Thoracic aorta (tissue), 2 donors: ENCODE results near the gene NHS. TPM values are rescaled to one million over a fixed set of nuclear protein-coding genes. Genes with fewer than 3 reads are reported as not detected.

Experiments
- ATAC-seq: fragments of 150-250 bp; one replicate; pipeline ENCODE4 v1.8.0; 2017; ENCODE audit warnings: low read depth; ENCODE audit not compliant: insufficient number of reproducible peaks, low FRiP score
- DNase-seq: peaks from one replicate; pipeline ENCODE4 v3.0.0-alpha.2; 2020; ENCODE audit warnings: low spot score
- H3K27ac ChIP-seq, 2 donors: fragments of 200-600 bp; sonication (generic); 1 replicate in 1 of 2; 2 replicates in 1 of 2; pipeline ENCODE4 v1.5.1; 2016; ENCODE audit warnings: mild to moderate bottlenecking in 2 of 2, moderate library complexity in 2 of 2
- H3K27me3 ChIP-seq: fragments of 200-600 bp; sonication (generic); replicated peaks from 2 replicates; pipeline ENCODE4 v1.6.0; 2016; ENCODE audit warnings: mild to moderate bottlenecking; ENCODE audit not compliant: insufficient read depth
- H3K36me3 ChIP-seq: fragments of 200-600 bp; sonication (generic); one replicate; pipeline ENCODE4 v1.5.1; 2016
- H3K4me1 ChIP-seq, 2 donors: fragments of 200-600 bp; sonication (generic); 1 replicate in 1 of 2; 2 replicates in 1 of 2; pipeline versions ENCODE4 v1.5.1 to v1.6.0; 2016; ENCODE audit warnings: low read depth in 2 of 2, mild to moderate bottlenecking in 1 of 2; ENCODE audit not compliant: control insufficient read depth in 1 of 2
- H3K4me3 ChIP-seq: fragments of 200-600 bp; sonication (generic); 2 replicates; pipeline ENCODE4 v1.5.1; 2016; ENCODE audit warnings: mild to moderate bottlenecking
- H3K9me3 ChIP-seq: fragments of 200-600 bp; sonication (generic); 2 replicates; pipeline ENCODE4 v1.5.1; 2016
- total RNA-seq, 2 donors: library from RNA; depleted of rRNA; stranded (reverse); fragments of >200 nt; gene quantifications; one replicate each; pipeline versions ENCODE4 v1.1.0 to v1.2.3, GENCODE V29; 2016
- TF ChIP-seq, protein P1 (sequence below): fragments of 200-600 bp; sonication (generic); IDR thresholded peaks from one replicate; pipeline ENCODE4 v1.5.1; 2019; ENCODE audit warnings: antibody characterized with exemption

NHS gene
- total RNA-seq, 2 donors from 2014 or later: 23.3 to 29.6 TPM

DNA sequence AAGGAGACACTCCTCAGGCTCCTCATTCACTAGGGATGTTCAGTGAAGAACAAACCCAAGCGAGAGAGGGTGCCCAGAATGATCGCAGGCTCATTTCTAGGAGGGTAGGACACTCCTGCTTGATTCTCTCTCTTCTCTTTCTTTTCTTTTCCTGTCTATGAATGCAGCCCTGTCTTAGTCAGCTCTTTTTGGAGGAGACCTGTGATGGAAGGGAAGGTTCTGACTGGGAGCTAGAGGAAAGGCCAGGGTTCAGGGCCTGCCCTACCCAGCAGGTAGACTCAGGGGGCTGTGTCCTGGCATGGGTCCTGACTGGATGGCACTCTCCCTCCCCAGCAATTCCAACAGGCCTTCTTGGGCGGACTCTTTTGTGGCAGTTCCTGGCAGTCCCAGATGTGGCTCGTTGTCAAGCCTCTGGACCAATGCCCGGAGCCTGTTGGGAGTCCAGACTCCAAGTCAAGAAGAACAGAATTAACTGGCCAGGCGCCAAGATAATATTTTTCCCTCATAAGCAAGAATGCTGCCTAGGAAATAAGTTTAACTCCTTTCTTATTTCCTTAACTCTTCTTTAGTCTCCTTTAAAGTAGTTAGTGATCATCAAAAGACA, 222.9 kb downstream of the NHS start:
- TF ChIP-seq, protein P1, sequence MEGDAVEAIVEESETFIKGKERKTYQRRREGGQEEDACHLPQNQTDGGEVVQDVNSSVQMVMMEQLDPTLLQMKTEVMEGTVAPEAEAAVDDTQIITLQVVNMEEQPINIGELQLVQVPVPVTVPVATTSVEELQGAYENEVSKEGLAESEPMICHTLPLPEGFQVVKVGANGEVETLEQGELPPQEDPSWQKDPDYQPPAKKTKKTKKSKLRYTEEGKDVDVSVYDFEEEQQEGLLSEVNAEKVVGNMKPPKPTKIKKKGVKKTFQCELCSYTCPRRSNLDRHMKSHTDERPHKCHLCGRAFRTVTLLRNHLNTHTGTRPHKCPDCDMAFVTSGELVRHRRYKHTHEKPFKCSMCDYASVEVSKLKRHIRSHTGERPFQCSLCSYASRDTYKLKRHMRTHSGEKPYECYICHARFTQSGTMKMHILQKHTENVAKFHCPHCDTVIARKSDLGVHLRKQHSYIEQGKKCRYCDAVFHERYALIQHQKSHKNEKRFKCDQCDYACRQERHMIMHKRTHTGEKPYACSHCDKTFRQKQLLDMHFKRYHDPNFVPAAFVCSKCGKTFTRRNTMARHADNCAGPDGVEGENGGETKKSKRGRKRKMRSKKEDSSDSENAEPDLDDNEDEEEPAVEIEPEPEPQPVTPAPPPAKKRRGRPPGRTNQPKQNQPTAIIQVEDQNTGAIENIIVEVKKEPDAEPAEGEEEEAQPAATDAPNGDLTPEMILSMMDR: no peak
- Histone ChIP-seq H3K4me3 (no peak overlapping the region), H3K27ac (peak overlapping the region; percentile 79 to 85), H3K36me3 (no peaks in the 10 kb centered on the region), H3K27me3 (no peaks in the 10 kb centered on the region), H3K9me3 (no peaks in the 10 kb centered on the region), H3K4me1 (peaks cover 21 to 88% of the 10 kb centered on the region in 2 donors)
- ATAC-seq (no peak), DNase-seq (peak; percentile 65)

- no peak overlapping the region for H3K4me3 ChIP-seq
- no peak for DNase-seq
- no peaks in the 10 kb centered on the region for H3K9me3 ChIP-seq
- H3K4me1 ChIP-seq: peaks cover 16 to 72% of the 10 kb centered on the region in 2 donors
- peak overlapping the region; percentile 47 to 71 for H3K27ac ChIP-seq
- no peaks in the 10 kb centered on the region for H3K36me3 ChIP-seq
- H3K27me3 ChIP-seq: no peaks in the 10 kb centered on the region
- TF ChIP-seq, protein P1: no peak
- ATAC-seq: no peak
These were observed 226.6 kb downstream of the NHS start for GRCh38 chrX:17601441-17602200.

- H3K4me1 ChIP-seq: peaks cover 15 to 72% of the 10 kb centered on the region in 2 donors
- ATAC-seq: no peak
- H3K27ac ChIP-seq: peak overlapping the region; percentile 47 to 71
These were observed 227.2 kb downstream of the NHS start for GRCh38 chrX:17602245-17602644.

GRCh38 chrX:17603196-17603595, 228.2 kb downstream of the NHS start:
- TF ChIP-seq, protein P1: no peak
- DNase-seq (no peak), ATAC-seq (no peak)
- H3K27ac ChIP-seq: peak overlapping the region; percentile 60 to 61
- no peaks in the 10 kb centered on the region for H3K36me3 ChIP-seq
- no peaks in the 10 kb centered on the region for H3K27me3 ChIP-seq
- H3K4me1 ChIP-seq: peaks cover 15 to 65% of the 10 kb centered on the region in 2 donors
- H3K9me3 ChIP-seq: no peaks in the 10 kb centered on the region
- no peak overlapping the region for H3K4me3 ChIP-seq

More at GRCh38 chrX:17602245-17602644, 227.2 kb downstream of the NHS start:
- TF ChIP-seq, protein P1: no peak
- Histone ChIP-seq H3K9me3 (no peaks in the 10 kb centered on the region), H3K36me3 (no peaks in the 10 kb centered on the region), H3K27me3 (no peaks in the 10 kb centered on the region), H3K4me3 (no peak overlapping the region)
- no peak for DNase-seq

DNA sequence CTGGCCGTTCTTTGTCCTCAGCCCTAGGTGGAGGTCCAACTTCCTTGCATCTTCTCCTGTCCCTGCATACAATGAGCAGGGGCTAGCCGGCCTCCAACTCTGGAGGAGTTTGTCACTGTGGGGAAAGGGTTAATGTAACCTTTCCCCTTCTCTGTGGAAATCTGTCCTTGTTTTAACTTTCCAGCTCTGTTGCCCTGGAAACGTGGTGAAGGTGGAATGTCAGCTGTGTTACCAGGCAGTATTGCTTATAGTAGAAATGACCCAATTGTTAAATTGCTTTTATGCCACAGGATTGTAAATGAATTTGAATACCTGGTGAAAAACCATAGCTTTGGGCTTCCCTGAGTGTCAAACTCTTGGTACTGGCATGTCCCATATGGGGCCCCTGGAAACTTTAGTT, 230.7 kb downstream of the NHS start:
- TF ChIP-seq, protein P1: no peak
- H3K9me3 ChIP-seq: no peaks in the 10 kb centered on the region
- no peaks in the 10 kb centered on the region for H3K36me3 ChIP-seq
- no peak for ATAC-seq
- H3K4me3 ChIP-seq: no peak overlapping the region
- H3K27me3 ChIP-seq: no peaks in the 10 kb centered on the region
- peaks cover 9 to 56% of the 10 kb centered on the region in 2 donors for H3K4me1 ChIP-seq
- H3K27ac ChIP-seq: no peak overlapping the region
- no peak for DNase-seq
